ENCODE results near the gene ELAVL1. TPM values are rescaled to one million over a fixed set of nuclear protein-coding genes. Genes with fewer than 3 reads are reported as not detected.

The ELAVL1 gene
- total and polyA plus RNA-seq, 9 of the 15 experiments (the other 6 are each of a cell fraction or from before 2014, with no cell fraction given) = 4.3 to 172 (median 69.2) TPM

- peaks cover 39% of the 10 kb centered on the region for H4K20me1 ChIP-seq (replicated peaks; ENCODE audit: control insufficient read depth, insufficient read depth, low read length)
- POLR2A ChIA-PET = interaction anchor here (0.8 to 1.4 kb wide), 2 partner anchors 23 to 51 kb away, joined by 3 to 4 read pairs; no protein-coding TSS in a partner anchor
- no peak for TF ChIP-seq CCNT2 (IDR thresholded peaks at IDR 0.05; ENCODE audit: borderline replicate concordance, extremely low read depth, insufficient read length, low read depth, low read length)
- TF ChIP-seq HOXB6 (CRISPR knock-in tag; IDR thresholded peaks at IDR 0.05; ENCODE audit: borderline replicate concordance) = no peak
- peak; percentile 62 for TF ChIP-seq EP400 (IDR thresholded peaks at IDR 0.05)
- TF ChIP-seq, protein P1, sequence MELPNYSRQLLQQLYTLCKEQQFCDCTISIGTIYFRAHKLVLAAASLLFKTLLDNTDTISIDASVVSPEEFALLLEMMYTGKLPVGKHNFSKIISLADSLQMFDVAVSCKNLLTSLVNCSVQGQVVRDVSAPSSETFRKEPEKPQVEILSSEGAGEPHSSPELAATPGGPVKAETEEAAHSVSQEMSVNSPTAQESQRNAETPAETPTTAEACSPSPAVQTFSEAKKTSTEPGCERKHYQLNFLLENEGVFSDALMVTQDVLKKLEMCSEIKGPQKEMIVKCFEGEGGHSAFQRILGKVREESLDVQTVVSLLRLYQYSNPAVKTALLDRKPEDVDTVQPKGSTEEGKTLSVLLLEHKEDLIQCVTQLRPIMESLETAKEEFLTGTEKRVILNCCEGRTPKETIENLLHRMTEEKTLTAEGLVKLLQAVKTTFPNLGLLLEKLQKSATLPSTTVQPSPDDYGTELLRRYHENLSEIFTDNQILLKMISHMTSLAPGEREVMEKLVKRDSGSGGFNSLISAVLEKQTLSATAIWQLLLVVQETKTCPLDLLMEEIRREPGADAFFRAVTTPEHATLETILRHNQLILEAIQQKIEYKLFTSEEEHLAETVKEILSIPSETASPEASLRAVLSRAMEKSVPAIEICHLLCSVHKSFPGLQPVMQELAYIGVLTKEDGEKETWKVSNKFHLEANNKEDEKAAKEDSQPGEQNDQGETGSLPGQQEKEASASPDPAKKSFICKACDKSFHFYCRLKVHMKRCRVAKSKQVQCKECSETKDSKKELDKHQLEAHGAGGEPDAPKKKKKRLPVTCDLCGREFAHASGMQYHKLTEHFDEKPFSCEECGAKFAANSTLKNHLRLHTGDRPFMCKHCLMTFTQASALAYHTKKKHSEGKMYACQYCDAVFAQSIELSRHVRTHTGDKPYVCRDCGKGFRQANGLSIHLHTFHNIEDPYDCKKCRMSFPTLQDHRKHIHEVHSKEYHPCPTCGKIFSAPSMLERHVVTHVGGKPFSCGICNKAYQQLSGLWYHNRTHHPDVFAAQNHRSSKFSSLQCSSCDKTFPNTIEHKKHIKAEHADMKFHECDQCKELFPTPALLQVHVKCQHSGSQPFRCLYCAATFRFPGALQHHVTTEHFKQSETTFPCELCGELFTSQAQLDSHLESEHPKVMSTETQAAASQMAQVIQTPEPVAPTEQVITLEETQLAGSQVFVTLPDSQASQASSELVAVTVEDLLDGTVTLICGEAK (IDR thresholded peaks at IDR 0.05) = peak; percentile 99
- TF ChIP-seq, protein P1 (CRISPR knock-in tag; IDR thresholded peaks at IDR 0.05) = peak; percentile 98
- peak; percentile 20; the same call in 1 of the 2 replicates for TF ChIP-seq NKRF (IDR thresholded peaks at IDR 0.05; ENCODE audit: borderline replicate concordance)
- TF ChIP-seq, protein P2, sequence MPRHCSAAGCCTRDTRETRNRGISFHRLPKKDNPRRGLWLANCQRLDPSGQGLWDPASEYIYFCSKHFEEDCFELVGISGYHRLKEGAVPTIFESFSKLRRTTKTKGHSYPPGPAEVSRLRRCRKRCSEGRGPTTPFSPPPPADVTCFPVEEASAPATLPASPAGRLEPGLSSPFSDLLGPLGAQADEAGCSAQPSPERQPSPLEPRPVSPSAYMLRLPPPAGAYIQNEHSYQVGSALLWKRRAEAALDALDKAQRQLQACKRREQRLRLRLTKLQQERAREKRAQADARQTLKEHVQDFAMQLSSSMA (CRISPR knock-in tag; IDR thresholded peaks at IDR 0.05) = no peak
- TF ChIP-seq NFIC (IDR thresholded peaks at IDR 0.05) = peak; percentile 84
- TF ChIP-seq SMAD1 (IDR thresholded peaks at IDR 0.05; ENCODE audit: low read depth, low read length, partially characterized antibody) = no peak
These were observed 10.3 kb downstream of the ELAVL1 start for GRCh38 chr19:7994928-7995809.

More at GRCh38 chr19:7994928-7995809, 10.3 kb downstream of the ELAVL1 start:
- WGBS (ENCODE audit: insufficient coverage, low coverage, missing lambda C conversion rate) = 38% methylated on average over 9 of the region's 9 CpGs
- Histone ChIP-seq H2AFZ (ENCODE audit: low read depth, low read length) (no peak overlapping the region), H3K4me1 (replicated peaks in 1 of 2; ENCODE audit: control insufficient read depth in 2 of 2, insufficient read depth in 2 of 2, low read length in 2 of 2) (peaks cover 2 to 19% of the 10 kb centered on the region in 2 experiments; a peak in 3 of 5 replicates), H3K9ac (ENCODE audit: insufficient read depth in 1 of 2, low read depth in 2 of 2, low read length in 2 of 2) (peak overlapping the region in 1 of 2 experiments; percentile 28; a peak in 1 of 4 replicates), H3K4me2 (ENCODE audit: insufficient read depth, low read length) (peak overlapping the region; percentile 43; the same call in 1 of the 2 replicates), H3K4me3 (no peak overlapping the region), H3K27me3 (ENCODE audit: control insufficient read depth in 2 of 2, insufficient read depth in 2 of 2, low read length in 2 of 2) (no peaks in the 10 kb centered on the region), H3K9me3 (replicated peaks; ENCODE audit: control insufficient read depth, insufficient read depth, low read depth, low read length) (no peaks in the 10 kb centered on the region), H3K79me2 (ENCODE audit: control insufficient read depth, insufficient read depth, low read length) (peaks cover 90% of the 10 kb centered on the region), H3K27ac (ENCODE audit: extremely low read depth, low read depth, low read length) (peak overlapping the region; percentile 34), H3K9me1 (ENCODE audit: control insufficient read depth, insufficient read depth, low read length) (peaks cover 8% of the 10 kb centered on the region), H3K36me3 (ENCODE audit: control insufficient read depth, insufficient read depth, low read length) (peaks cover 58% of the 10 kb centered on the region)
- DNase-seq (ENCODE audit: extremely low read depth in 1 of 4, low spot score in 3 of 4) = no peak
- peak; percentile 63 for ATAC-seq
- no TSS peak for BruUV-seq (replicated peaks)
- intact Hi-C loops (cut with micrococcal nuclease) (no loop called here), in situ Hi-C loops (cut with MboI) (no loop called here)
- CTCF ChIA-PET (ENCODE audit: low intra/inter-chr PET ratio) = no interaction called here
- peak; percentile 63 for FAIRE-seq
